Stimulated activated CD8-positive, alpha-beta memory T cell treated with anti-CD3 and anti-CD28 coated beads, Interleukin-15, amount 100 ng/mL, for 4 hours (primary cell): ENCODE results near the gene NANS.
"Not testable (repeated sequence)": the region's sequence is repeated elsewhere in the genome, so short reads cannot be mapped to it uniquely, and the experiment has no call there.

Source experiments
- DNase-seq, 2 donors: peaks; one replicate each; pipeline ENCODE4 v3.0.0-alpha.2; 2020; ENCODE audit warnings: low read depth in 2 of 2

The NANS gene

DNA sequence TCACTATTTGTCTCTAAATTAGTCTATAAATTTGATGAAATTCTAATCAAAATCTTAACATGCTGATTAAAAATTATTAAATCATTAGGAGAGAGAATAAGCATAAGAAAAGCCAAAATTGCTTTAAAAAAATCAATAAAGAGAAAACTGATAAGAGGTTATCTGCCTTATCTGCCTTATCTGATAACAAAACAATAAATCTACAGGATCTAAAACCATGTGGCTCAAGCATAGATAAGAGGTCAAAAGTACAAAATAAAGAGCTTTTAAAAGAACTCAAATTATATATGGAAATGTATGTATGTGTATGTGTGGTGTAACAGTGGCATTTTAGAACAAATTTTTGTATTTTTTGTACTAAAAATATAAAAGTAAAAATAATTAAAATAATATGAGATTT, 43.9 kb downstream of the NANS start:
- no peak for DNase-seq

DNA sequence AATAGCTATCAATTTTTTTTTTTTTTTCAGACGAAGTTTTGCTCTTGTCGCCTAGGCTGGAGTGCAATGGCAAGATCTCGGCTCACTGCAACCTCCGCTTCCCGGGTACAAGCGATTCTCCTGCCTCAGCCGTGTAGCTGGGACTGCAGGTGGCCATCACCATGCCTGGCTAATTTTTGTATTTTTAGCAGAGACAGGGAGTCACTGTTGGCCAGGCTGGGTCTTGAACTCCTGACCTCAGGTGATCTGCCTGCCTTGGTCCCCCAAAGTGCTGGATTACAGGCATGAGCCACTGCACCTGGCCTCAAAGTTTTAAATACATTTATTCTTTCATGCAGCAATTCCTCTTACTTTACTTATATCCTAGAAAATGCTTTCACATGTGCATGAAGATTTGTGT, 44.9 kb downstream of the NANS start:
- DNase-seq: no peak

DNA sequence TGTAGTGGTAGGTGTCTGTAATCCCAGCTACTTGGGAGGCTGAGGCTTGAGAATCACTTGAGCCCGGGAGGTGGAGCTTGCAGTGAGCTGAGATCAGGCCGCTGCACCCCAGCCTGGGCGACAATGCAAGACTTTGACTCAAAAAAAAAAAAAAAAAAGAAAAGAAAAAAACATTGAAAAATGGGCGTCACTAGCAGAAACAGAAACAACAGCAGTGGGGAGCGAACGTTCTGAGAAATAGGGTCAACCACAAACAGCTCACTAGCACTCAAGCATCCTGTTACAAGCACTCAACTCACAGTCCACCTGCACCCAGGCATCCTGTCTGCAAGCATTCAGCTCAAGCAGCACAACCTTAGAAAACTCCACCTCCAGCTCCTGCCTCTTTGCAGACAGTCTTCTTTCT, 45.3 kb downstream of the NANS start:
- DNase-seq: peak; percentile 46 to 66

DNA sequence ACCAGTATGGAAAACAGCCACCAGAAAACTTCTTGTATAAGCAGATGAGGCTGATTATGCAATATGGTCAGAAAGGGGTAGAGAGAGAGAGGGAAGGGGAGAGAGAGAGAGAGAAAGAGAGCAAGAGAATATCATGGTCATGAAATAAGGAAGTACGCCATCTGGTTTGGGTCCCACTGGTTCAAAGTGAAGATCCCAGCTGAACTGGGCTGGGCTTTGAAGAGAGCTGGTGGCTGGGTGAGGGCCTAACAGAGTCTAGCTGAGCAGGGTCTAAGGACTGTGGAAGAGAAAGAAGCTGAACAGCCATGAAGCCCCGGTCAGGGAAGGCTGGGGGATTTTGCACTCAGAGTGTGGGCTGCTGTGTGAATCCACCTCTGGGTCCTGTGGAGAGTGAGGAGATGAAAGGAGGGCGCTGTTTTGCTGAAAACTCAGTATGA, 47.9 kb downstream of the NANS start:
- DNase-seq: no peak

DNA sequence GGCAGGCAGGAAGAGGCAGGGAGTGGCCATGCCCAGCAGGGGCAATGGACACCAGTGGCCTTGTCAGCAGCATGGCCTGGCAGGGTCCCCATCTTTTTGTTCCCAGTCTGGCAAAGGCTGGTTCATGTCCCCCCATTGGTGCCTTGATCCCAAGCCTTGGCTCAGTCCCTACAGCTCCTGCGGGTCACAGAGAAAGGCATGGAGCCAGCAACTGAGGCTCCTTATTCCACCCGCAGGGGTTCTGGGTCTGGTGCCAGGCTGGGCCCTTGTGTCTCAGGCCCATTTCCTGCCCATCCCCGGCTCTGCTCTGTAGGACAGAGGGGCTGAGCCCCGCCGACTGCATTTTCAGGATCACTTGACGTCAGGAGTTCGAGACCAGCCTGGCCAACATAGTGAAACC, 48.5 kb downstream of the NANS start:
- DNase-seq: no peak

DNA sequence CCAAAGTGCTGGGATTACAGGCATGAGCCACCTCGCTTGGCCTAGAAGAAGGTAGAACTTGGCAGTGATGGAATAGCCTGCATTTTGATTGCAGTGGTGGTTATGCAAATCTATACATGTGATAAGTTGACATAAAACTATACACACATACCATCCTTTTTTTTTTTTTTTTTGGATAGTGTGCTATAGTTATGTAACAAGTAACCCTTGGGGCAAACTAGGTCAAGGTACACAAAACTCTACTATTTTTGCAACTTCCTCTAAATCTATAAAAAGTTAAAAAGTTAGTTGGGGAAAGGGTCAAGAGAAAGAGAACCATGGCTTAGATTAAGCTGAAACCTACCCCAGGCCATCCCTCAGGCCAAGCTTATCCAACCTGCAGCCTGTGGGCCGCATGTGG, 51.4 kb downstream of the NANS start:
- no peak for DNase-seq

DNA sequence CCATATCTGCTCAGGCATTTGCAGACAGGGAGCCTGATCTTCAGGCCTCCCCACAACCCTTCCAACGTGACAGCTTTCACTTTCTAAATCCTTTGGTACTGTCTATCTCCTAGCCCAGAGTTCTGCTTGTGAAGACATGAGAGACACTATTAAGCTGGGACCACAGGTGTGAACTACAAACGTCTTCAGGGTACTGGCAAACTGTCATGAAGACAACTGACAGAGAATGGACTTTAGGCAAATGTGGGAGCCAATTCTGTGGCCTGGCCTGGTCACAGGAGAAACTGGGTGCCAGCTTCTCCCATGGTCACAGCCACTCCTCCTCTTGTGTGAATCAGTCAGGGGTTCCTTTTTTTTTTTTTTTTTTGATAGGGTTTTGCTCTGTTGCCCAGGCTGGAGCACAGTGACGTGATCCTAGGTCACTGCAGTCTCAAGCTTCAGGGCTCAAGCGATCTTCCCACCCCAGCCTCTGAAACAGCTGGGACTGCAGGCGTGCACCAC, 52.0 kb downstream of the NANS start:
- DNase-seq: peak in 1 of 2 donors; percentile 6

DNA sequence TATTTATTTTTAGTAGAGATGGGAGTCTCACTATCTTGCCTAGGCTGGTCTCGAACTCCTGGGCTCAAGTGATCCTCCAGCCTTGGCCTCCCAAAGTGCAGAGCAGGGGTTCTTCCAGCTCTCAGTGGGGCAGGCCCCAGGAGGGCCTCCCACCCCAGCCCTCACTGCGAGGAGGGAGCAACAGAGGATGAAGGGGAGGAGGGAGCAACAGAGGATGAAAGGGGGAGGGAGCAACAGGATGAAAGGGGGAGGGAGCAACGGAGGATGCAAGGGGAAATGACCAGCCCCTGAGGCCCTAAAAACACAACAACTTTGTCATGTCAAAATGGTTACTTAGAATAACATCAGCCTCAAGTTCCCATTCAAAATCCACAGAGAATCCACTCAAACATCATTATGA, 52.5 kb downstream of the NANS start:
- no peak for DNase-seq

DNA sequence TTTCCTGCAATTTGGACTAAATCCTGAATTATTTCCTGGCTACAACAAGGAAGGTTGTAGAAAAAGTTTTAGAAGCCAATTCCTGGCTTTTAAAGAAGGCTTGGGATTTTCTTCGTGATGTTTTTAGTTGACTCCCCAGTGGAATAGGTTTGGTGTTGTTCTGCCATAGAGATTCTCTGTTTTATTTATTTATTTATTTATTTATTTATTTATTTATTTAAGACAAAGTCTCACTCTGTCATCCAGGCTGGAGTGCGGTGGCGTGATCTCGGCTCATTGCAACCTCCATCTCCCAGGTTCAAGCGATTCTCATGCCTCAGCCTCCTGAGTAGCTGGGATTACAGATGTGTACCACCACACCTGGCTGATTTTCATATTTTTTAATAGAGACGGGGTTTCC, 60.6 kb downstream of the NANS start:
- DNase-seq: not testable (repeated sequence)

DNA sequence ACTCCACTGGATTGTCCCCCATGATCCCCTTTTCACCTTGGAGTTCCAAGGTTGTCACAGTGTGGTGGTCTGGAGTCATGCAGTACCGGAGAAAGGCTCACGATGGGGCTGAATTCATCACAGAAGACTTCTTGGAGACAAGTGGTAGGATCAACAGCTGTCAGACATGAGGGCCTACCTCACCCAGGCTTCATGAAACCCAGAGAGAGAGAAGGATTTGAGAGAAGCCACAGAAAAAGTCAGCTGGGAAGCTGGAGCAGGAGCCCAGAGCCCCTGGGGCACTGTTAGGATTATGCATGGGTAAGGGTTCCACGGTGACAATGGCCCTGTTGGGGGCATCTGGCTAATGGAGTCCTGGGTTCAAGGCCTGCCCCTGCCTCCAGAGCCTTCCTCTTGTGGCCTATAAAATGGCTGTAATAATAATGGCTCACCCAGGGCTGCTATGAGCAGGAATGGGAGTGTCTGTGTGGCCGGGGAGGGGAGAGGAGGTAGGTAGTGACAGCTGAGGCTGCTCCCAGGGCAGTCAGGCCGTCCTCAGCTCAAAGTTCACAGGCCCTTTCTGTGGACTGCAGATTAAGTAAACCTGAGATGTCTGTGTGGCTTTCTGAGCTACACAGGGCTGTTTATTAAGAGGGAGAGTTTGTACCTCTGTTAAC, 61.6 kb downstream of the NANS start:
- DNase-seq: peak in 1 of 2 donors; percentile 28

DNA sequence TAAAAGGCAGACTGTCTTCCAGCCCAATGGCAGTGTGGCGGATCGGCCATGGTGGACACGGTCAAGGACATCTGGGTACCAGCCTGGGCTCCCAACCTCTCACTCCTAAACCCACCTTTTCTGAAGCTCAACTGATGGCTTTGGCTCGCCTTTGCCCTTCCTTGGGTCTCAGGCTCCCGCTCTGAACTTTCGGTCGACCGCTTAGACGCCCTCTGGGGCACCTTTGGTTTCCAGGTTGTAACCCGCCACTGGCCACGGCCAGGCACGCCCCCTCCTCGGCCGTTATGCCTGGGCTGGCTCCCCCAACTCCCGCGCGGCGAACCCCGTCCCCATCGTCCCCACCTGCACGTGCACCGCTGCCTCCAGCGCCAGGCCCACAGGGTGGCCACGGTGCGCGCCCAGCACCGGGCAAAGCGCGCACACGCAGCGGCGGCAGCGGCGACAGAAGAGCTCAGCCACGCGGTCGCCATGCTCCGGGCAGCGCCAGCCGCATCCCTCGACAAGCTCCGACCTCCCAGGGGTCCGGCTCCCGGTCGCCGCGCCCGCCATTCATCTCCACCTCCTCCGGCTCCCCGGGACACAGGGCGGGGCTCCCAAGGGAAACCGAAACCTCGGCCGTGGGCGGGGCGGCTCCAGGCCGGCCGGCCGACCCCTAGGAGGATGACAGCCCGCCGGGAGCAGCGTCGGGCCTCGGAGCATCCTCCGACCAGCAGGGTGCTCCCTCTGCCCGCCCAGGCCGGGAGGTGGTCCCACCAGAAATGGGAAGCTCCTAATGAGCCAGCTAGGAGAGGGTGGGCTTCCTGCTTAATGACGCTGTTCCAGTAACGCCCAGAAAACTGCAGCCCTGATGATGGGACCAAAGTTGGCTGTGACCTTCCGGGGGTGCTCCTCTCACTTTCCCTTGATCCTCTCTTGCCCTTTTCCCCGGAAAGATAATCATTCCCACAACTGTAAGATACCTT, 62.4 kb downstream of the NANS start, which contains the start of gene TRIM14:
TRIM14 (minus strand) TSS at position 583 of the 962 bp plus-strand sequence; CDS start at position 549, 34 bp downstream.
- DNase-seq: peak in 1 of 2 donors; percentile 38

DNA sequence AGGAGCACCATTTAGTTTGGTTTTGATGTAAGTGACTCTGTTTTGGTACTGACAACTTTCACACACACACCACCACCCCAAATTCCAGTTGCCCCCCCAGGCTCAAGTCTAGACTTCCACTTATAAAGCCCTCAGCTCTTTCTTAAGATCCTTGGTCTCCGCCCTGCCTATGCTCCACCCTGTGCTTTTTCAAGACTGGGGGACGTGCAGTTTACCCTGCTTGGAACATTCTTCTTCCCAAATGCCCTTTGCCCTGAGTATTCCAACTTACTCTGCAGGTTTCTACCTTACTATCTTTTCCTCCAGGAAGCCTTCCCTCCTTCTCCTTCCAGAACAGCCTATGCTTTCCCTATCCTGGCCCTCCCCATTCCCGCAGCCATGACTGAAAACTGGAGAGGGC, 63.9 kb downstream of the NANS start:
- DNase-seq: no peak

DNA sequence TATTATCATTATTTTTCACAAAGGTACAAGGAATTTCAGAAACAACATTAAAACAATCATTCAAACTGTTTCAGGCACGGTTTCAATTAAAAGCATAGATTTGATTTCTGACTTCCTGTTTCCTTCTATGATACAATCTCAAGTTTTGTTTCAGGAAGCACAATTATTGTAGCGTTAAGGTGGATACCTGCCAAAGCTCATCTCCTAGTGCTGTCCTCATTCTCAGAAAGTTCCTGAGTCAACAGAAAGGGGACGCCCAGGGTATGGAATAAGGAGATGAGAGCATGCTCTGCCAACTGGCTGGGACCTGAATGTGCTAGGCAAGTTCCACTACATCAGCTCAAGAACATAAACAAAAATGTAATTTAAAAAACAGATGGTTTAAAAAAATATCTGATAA, 64.5 kb downstream of the NANS start:
- no peak for DNase-seq

DNA sequence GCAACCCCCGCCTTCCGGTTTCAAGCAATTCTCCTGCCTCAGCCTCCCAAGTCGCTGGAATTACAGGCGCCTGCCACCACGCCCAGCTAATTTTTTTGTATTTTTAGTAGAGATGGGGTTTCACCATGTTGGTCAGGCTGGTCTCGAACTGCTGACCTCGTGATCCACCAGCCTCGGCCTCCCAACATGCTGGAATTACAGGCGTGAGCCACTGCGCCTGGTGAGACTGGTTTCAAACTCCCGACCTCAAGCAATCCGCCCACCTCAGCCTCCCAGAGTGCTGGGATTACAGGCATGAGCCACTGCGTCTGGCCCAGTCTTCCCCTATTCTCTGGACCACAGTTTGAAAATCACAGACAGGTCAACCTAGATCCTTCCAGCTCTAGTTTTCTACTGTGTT, 67.6 kb downstream of the NANS start:
- not testable (repeated sequence) for DNase-seq

DNA sequence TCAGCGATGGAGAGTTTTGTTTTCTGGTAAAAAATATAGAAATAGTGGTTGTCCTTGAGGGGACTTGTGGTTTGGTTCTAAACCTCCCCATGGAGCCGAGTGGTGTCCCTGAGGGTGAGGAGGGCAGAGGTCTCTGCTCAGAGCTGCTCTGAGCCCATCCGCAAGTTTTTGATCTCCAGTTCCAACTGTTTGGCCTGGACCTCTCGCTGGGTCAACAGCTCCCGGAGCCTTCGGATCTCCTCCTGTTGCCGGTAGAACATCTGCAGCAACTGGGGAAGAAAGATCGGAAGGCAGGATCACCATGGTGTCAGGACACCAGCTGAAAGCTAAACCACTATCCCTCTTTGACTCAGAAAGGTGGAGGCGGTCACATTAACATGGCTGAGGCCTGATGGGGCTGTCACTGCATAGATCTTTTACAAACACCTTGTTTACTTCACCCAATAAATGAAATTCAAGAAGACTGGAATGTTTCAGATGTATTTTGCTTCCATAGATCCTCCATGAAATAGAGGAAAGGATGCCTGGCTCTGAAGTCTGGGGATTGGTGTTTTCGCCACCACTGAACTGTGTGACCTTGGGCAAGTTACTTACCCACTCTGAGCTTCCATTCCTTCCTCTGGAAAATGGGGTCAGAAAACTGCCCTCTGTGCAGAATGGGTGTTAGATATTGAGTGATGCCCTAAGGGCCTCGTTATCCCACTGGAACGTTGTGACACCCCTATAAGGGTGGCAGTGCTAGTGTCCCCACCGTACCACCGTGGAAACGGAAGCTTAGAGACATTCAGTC, 68.3 kb downstream of the NANS start:
- no peak for DNase-seq

DNA sequence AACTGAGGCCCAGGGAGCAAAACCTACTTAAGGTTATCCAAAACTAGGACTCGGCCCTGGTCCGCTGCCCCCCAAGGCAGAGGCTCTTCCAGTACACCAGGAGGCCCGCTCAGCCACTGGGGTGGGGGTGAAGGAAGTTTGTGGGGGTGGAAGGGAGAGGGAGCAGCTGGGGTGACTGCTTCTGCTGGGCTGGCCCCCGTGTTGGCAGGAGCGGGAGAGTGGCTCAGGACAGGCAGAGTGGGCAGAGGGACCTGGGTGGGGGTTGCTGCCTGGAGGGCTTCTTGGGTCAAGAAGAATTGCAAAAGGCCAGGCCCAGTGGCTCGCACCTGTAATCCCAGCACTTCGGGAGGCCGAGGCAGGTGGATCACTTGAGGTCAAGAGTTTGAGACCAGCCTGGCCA, 70.7 kb downstream of the NANS start:
- DNase-seq: no peak

DNA sequence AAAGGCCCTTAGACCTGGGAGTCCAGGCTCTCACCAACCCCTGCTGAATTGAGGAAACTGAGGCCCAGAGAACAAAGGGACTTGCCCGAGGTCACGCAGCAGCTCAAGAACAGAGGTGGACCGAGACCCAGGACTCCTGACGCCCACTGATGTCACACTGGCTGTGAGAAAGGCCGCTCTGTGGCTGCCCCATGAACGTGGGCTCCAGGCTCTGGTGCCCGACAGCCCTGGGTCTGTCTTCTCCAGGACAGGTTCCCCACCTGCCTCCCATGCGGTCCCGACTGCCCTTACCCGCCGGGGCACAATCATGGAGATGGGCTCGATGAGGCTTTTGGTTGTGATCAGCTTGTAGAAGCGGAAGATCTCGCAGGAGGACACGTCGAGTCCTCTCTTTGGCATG, 71.8 kb downstream of the NANS start:
- DNase-seq: no peak

DNA sequence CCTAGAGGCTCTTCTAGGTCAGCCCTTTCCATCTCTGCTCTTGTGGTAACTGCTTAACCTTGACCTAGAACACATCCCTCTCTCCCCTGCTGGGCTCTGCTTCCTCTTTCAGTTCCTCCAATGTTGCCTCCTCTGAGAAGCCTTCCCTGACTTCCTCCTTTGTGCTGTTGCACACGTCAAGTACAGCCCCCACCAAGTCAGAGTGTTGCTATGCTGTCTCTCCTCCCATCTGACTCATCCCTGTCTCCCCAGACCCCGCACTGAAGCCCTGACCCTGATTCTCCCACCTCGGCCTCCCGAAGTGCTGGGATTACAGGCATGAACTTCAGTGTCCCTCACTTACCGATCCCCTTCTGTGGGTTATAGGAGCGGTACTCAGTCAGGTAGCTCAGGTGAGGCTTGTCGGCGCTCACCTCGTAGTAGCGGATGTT, 72.9 kb downstream of the NANS start:
- DNase-seq: no peak

DNA sequence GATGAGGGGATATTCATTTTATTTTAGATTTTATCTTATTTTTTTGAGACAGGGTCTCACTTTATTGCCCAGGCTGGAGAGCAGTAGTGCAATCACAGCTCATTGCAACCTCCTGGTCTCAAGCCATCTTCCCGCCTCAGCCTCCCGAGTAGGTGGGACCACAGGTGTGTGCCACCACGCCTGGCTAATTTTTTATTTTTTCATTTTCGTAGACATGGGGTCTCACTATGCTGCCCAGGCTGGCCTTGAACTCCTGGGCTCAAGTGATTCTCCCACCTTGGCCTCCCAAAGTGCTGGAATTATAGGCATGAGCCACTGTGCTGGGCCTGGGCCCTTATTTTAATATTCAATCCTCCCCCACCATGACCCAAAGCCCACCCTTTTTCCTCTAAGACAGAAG, 73.5 kb downstream of the NANS start:
- DNase-seq: not testable (repeated sequence)

DNA sequence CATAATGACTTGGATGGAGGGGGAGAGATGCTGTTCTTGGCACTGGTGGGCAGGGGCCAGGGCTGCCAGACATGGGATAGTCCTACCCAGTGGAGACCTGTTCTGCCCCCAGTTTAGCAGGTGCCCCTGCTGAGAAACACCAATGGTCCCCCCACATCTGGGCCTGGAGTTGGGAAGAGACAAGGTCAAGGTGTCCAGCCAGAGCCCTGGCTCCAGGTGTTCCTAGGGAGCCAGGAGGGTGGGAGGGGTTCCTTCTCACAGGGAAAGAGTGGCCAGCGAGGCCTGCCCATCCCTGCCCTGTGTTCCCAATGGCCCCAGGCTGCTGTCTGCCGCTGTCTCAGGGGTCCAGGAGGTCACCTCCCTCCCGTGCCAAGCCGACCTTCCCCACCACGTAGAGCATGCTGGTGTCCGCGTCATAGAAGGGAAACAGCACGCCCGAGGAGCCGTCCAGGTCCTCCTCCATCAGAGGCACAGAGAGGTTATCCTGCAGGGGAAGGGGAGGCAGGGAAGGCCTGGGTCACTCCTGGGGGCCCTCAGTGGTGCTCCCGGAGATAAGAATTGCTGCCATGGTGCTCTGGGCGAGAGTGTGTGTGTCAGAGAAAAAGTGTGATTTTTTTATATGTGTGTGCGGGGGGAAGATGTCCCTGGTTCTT, 74.2 kb downstream of the NANS start:
- DNase-seq: no peak

DNA sequence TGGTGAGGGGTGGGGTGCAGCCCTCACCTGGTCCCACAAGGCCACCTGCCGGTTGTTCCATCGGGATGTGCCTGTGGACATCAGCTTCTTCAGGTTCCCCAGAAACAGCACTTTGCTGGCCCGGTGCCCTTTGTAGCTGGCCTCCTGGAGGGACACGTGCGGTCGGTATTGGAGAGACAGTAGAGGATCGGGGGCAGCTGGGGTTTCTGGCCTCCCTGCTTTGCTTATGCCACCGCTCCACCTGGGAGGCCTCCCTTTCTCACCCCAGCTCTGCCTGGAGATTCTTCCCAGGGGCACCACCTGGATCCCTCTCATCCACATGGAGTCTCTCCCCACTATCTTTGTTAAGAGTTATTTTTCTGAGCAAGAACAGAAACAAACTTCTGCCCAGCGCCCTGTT, 75.6 kb downstream of the NANS start:
- no peak for DNase-seq
